Measurements from ENCODE around the gene PRSS12.

DNA sequence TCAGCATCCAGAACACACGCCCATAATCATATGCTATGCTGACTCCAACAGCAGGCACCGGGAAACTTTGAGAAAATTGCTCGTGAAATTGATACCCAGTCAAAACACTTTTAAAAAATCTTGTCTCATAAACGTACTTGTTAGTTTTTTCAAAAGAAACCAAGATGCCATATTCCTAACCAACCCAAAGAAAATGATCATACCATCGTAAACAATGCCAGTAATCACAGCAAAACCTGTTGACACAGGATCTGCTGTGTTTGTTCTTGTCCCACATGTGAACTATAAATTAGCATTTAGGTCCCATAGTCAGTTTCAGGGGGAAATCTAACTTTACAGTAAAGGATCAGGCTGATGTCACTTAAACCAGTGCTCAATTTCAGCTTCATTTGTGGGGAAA lies 23.0 kb downstream of the PRSS12 start:
- TF ChIP-seq, protein P1, sequence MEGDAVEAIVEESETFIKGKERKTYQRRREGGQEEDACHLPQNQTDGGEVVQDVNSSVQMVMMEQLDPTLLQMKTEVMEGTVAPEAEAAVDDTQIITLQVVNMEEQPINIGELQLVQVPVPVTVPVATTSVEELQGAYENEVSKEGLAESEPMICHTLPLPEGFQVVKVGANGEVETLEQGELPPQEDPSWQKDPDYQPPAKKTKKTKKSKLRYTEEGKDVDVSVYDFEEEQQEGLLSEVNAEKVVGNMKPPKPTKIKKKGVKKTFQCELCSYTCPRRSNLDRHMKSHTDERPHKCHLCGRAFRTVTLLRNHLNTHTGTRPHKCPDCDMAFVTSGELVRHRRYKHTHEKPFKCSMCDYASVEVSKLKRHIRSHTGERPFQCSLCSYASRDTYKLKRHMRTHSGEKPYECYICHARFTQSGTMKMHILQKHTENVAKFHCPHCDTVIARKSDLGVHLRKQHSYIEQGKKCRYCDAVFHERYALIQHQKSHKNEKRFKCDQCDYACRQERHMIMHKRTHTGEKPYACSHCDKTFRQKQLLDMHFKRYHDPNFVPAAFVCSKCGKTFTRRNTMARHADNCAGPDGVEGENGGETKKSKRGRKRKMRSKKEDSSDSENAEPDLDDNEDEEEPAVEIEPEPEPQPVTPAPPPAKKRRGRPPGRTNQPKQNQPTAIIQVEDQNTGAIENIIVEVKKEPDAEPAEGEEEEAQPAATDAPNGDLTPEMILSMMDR (conservative IDR thresholded peaks at IDR 0.05 in 1 of 2, IDR thresholded peaks at IDR 0.05 in 1 of 2; ENCODE audit: extremely low read depth in 1 of 2, insufficient read depth in 1 of 2, low read depth in 1 of 2, low read length in 2 of 2) = no peak
- no peak for TF ChIP-seq EZH2 (IDR thresholded peaks at IDR 0.05; ENCODE audit: borderline replicate concordance, low read length)
